NCI-H2227 (cell line): Measurements from ENCODE around the gene SETDB2.

Source experiments
- DNase-seq: peaks from one replicate; lab custom pipeline; 2025; ENCODE audit not compliant: unreplicated experiment; lab: John Stamatoyannopoulos, UW

The SETDB2 gene

GRCh38 chr13:49429121-49429520 lies 15.0 kb upstream of the SETDB2 start:
- no peak for DNase-seq

GRCh38 chr13:49435992-49436391 lies 8.1 kb upstream of the SETDB2 start:
- DNase-seq: no peak

- DNase-seq: peak; percentile 6
Measured at GRCh38 chr13:49436890-49437289, 7.2 kb upstream of the SETDB2 start.

- no peak for DNase-seq
Measured at GRCh38 chr13:49437705-49438104, 6.4 kb upstream of the SETDB2 start.

GRCh38 chr13:49439609-49440008 lies 4.5 kb upstream of the SETDB2 start:
- no peak for DNase-seq

GRCh38 chr13:49441312-49441711 lies 2.8 kb upstream of the SETDB2 start:
- no peak for DNase-seq

GRCh38 chr13:49441846-49442245 lies 2.2 kb upstream of the SETDB2 start:
- no peak for DNase-seq

GRCh38 chr13:49443357-49443703 lies 744 bp upstream of the SETDB2 start:
- peak; percentile 65 for DNase-seq

GRCh38 chr13:49444524-49445395 lies 686 bp downstream of the SETDB2 start:
- DNase-seq: peak; percentile 14

- no peak for DNase-seq
Measured at GRCh38 chr13:49446473-49446872, 2.4 kb downstream of the SETDB2 start.

GRCh38 chr13:49448753-49449152 lies 4.7 kb downstream of the SETDB2 start:
- DNase-seq: no peak

- no peak for DNase-seq
Measured at GRCh38 chr13:49450105-49450819, 6.2 kb downstream of the SETDB2 start.

- no peak for DNase-seq
Measured at GRCh38 chr13:49452725-49453457, 8.8 kb downstream of the SETDB2 start.

- DNase-seq: no peak
Measured at GRCh38 chr13:49453465-49453864, 9.4 kb downstream of the SETDB2 start.

GRCh38 chr13:49454388-49455006 lies 10.4 kb downstream of the SETDB2 start:
- DNase-seq: no peak

GRCh38 chr13:49455007-49455398 lies 10.9 kb downstream of the SETDB2 start:
- no peak for DNase-seq

GRCh38 chr13:49456156-49456555 lies 12.1 kb downstream of the SETDB2 start:
- no peak for DNase-seq

GRCh38 chr13:49457221-49457620 lies 13.1 kb downstream of the SETDB2 start:
- DNase-seq: no peak

GRCh38 chr13:49459580-49459979 lies 15.5 kb downstream of the SETDB2 start:
- DNase-seq: no peak

GRCh38 chr13:49464085-49464484 lies 20.0 kb downstream of the SETDB2 start:
- no peak for DNase-seq

GRCh38 chr13:49464621-49465325 lies 20.7 kb downstream of the SETDB2 start:
- DNase-seq: no peak
